ENCODE measurements around the gene ANXA1.

Gene ANXA1

DNA sequence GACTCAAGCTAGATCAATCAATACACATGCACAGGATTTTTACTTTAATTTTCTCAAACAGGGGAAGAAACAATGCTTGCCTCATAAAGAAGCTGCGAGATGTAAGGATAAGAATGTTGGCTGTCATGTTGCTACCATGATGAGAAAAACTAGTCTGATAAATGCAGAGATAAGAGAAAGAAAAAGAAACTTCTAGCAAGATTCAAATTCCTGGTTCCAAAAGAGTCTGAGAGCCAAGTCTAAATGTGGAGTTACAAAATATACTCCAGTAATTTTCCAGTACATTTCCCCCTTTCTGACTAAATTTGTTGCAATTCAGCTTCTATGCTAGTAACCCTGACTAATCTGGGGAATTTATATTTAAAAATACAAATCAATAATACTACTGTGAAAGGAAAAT is 10.4 kb upstream of the ANXA1 start:
- no peak for DNase-seq

- no peak for DNase-seq
These were observed 7.8 kb upstream of the ANXA1 start for GRCh38 chr9:73143711-73144328.

DNA sequence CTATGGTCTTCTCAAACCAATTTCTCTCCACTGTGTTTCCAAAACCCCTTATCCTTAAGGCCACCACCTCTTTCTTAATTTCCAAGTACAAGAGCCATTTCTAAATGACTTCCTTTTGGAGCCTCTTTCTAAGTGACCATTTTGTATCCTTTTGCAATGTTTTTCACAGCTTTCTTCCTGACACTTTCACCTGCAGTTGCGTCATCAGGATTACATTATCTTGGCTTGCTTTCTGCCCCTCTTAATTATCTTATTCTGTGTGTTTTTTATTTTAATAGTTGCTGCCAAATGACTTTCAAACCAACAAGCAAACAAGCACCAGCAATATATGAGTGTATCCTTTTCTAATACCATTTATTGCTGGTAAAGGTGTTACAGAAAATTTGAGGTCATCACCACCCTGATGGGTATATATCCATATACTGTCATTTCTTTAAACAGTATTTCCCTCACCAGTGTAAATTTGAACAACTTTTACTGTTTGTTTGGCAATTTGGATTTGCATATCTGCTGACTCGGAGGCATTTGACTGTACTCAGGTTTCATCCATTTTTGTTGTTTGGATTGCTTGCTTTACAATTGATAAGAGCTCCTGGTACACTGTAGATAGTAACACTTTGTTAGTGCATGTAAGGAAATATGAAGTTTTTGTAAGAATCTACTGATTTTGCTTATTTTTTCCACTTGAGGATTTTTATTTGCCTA is 5.4 kb upstream of the ANXA1 start:
- no peak for DNase-seq

DNA sequence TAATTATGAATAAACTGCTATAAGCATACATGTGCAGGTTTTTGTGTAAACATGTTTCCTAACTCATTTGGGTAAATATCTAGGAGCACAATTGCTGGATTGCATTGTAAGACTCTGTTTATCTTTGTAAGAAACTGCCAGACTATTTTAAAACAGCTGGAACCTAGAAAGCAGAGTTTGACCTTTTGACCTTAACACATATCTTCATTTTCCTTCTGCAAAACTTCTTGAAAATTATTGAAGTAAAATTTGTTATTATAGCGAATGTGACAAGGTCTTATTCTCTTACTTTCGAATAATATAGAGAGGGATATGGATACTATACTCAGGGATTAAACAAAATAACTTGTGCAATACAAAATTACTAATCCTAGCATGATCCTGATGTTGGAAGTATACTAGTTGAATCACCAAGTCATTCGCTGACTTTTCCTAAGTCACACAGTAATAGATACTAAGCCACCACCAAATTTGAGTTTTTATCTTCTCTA is 3.2 kb upstream of the ANXA1 start:
- DNase-seq = no peak

GRCh38 chr9:73149371-73150067 is 2.1 kb upstream of the ANXA1 start:
- DNase-seq = no peak

GRCh38 chr9:73152543-73152844 is 829 bp downstream of the ANXA1 start:
- no peak for DNase-seq

DNA sequence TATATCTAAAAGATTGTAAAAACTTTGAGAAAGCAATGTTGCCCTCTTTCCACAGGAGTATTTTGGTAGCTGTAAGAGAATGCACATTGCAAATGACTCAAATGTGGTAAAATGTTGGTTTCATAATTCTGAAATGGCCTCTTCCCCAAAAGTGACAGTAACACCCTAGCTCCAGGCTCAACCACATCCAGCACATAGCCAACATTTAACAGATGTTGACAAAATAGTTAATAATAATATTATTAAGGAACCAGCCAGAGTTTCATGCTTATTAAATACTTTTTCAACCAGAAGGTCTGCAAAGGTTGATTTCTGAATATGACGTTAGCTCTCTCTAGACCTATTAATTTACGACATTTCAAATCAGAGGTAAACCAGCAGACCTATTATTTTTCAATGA is 1.3 kb downstream of the ANXA1 start:
- no peak for DNase-seq

DNA sequence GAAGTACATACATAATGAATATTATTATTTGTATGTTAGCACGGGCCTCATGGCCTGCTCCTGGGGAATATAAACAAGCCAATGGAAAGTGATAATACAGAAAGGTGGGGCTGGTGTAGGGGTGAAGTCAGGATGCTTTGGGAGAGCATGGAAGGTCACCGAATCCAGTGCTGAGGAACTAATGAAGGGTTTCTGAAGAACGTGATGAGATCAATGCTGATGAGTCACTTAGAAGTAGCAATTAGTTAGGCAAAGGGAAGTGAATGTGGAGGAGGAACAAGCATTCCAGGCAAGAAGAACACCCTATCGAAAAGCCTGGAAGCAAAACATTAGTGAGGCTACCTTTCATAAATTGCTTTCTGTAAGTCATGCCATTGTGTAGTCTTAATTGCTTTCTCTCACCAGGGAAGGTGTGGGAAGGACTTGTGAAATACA is 2.1 kb downstream of the ANXA1 start:
- no peak for DNase-seq

- no peak for DNase-seq
These were observed 2.6 kb downstream of the ANXA1 start for GRCh38 chr9:73154271-73154670.

DNA sequence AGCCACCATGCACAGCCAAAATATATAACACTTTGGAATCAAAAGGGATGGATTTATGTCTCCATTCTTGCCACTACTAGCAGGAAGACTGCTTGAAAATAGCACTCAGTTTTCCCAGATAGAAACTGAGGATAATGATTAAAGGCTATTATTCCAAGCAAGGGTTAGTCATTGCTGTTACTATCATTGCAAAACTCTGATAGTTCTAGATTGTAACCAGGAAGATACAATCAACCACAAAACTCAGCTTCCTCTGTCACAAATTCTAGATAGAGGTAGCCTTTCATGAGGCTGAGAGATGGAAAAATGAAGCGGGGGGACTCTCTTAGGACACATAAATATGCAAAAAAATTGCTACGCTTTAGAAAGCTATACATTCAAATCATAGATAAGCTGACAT is 3.1 kb downstream of the ANXA1 start:
- no peak for DNase-seq

- no peak for DNase-seq
These were observed 3.7 kb downstream of the ANXA1 start for GRCh38 chr9:73155377-73155776.

DNA sequence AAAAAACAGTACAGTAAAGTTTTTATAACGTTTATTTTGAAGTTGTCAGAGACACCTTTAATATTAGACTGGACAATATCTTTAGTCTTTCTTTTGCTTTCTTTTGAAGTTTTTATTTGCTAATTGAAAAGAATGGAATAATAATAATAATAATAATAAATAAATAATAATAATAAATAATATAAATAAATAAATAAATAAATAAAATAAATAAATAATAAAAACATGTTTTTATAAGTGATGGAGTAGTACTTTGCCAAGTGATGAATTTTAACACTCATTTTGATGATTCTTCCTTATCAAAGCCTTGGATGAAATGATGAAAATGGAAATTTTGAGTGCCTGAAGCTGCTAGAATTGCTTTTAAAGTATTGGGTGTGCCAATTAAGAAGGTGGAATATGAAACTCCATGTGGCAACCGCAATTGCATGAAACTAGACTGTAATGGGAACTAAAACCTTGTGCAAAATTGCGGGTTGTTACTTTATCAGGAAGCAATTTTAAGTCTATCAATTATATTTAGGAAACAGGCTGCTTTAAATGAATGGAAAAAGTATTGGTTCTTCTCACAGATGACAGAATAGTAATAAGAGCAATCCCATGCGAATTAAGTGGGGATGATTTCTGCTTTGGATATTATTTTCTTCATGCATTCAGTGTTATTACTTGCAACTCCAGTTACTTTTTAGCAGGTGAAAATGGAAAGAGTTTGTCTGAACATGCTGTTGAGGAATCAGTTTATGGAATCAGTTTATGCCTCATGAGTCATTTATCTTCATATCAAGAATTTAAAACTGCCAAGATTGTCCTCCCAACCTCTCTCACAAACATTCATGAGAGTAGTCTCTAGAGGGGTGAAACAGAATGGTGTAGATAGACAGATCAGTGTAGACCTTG is 4.6 kb downstream of the ANXA1 start:
- no peak for DNase-seq

GRCh38 chr9:73156865-73157187 is 5.2 kb downstream of the ANXA1 start:
- DNase-seq = no peak

DNA sequence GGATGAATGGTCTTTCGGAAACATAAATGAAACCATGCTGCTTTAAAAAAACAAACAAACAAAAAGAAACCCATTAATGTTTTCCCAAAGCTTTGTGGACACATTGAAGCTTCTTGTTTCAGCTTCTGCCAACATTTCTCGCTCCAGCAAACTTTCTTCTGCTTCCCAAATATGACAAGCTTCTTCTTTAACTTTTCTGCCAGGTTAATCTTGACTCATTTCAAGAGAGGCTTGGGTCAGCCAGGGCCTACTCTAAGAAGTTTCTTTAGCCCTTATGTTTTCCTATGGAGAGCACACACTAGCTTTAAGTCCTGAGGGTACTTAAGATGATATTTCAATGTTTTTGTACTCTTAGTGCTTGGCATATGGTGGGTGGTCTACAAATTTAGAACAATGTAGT is 6.1 kb downstream of the ANXA1 start:
- DNase-seq = no peak

GRCh38 chr9:73158723-73159122 is 7.1 kb downstream of the ANXA1 start:
- no peak for DNase-seq

DNA sequence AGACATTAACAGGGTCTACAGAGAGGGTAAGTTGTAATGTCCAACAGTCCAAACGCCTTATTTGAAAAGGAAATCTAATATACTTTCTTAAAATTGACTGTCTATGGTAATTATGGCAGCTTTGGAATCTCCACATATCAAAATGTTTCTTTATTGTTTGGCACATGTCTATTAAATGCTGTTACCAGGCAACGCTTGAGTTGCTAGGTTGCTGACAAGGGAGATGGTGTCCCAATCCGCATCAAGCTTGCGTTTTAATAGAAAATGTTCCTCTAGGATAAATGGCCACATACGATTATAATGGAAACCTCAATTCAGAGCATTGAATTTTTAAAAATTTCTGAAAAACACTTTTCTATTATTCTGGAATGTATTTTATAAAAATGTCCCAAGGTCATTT is 9.2 kb downstream of the ANXA1 start:
- DNase-seq = no peak

- no peak for DNase-seq
These were observed 11.5 kb downstream of the ANXA1 start for GRCh38 chr9:73162987-73163768.

- no peak for DNase-seq
These were observed 14.2 kb downstream of the ANXA1 start for GRCh38 chr9:73165911-73166310.

GRCh38 chr9:73166468-73166867 is 14.8 kb downstream of the ANXA1 start:
- no peak for DNase-seq

DNA sequence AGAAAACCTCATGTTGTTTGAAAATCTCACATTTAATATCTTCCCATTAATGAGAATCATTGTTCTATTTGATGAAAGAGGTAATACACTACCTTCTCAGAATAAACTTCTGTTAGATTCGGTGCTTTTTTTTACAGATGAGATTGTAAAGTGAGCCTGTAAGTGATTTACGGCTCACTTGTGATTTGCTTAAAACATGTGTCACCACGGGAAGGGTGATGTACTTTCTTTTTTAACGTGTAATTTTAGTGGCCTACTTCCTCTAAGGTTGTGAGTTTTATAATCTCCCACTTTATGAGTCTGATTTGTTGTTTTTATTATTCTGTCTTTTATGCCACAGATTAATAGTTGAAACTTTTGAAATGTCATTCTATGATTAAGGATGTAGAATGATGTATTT is 15.9 kb downstream of the ANXA1 start:
- no peak for DNase-seq

DNA sequence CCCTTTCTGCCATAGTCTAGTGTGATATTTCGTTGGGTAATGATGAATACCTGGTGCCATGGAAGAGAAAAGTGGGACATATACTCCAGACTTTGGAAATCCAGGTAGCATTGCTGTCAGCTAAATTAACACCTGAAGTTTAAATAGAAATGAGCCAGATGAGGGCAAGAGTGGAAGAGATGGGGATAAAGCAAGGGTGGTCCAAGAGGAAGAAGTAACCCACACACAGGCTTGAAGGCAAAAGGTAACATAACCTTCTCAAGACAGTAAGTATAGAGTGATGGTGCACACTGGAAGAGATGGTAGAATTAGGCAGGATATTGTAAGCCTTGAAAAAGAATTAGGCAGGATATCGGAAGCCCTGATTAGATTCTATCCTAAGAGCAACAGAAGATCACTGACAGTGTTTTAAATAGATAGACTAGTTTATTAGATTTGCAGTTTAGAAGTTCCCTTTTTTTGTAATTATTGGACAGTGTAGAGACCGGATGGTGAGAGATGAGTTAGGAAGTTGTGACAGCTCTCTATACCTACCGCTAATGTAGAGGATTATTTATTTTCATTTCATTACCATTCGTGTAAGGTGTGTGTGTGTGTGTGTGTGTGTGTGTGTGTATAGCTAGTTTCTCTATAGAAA is 16.8 kb downstream of the ANXA1 start:
- DNase-seq = no peak
